Stimulated activated naive CD8-positive, alpha-beta T cell treated with anti-CD3 and anti-CD28 coated beads, Interleukin-15, Interleukin-2, amounts not matched to agents 100 U/mL and 50 U/mL, for 24 hours (primary cell): ENCODE results near the gene MMP25.

Experiments used
- ATAC-seq: fragments of 150-1000 bp; cut with Tn5 transposase; one replicate; pipeline ENCODE4 v1.10.0; 2021
- DNase-seq: peaks from one replicate; pipeline ENCODE4 v3.0.0; 2021

MMP25 gene, protein sequence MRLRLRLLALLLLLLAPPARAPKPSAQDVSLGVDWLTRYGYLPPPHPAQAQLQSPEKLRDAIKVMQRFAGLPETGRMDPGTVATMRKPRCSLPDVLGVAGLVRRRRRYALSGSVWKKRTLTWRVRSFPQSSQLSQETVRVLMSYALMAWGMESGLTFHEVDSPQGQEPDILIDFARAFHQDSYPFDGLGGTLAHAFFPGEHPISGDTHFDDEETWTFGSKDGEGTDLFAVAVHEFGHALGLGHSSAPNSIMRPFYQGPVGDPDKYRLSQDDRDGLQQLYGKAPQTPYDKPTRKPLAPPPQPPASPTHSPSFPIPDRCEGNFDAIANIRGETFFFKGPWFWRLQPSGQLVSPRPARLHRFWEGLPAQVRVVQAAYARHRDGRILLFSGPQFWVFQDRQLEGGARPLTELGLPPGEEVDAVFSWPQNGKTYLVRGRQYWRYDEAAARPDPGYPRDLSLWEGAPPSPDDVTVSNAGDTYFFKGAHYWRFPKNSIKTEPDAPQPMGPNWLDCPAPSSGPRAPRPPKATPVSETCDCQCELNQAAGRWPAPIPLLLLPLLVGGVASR

GRCh38 chr16:3045758-3046640 lies at the start of gene MMP25:
Gene MMP25, plus strand, starts transcription at chr16:3046561. Its CDS starts 357 bp downstream, at chr16:3046918.
- ATAC-seq (no peak), DNase-seq (no peak)

GRCh38 chr16:2999929-3000328 lies 46.4 kb upstream of the MMP25 start:
- ATAC-seq (no peak), DNase-seq (no peak)

- DNase-seq (no peak), ATAC-seq (no peak)
These were observed 45.8 kb upstream of the MMP25 start for GRCh38 chr16:3000540-3000939.

DNA sequence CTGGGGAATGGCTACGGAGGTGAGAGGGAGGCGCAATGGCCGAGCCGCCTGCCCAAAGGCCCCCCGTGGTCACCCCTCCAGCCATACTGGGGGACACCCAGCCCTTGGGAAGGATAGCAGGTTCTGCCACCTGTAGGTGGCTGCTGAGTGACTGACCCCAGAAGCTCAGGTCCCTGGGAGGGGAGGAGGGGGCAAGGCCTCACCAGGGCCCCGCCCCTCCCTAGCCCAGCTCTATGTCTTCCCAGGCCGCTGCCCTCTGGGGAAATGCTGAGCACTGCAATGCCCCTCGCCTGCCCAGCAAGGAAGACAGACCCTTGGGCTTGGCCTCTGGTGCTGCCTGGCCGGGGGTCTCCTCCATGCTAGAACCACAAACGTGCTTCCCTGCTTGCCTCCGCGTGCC lies 45.0 kb upstream of the MMP25 start:
- no peak for DNase-seq
- ATAC-seq: no peak

DNA sequence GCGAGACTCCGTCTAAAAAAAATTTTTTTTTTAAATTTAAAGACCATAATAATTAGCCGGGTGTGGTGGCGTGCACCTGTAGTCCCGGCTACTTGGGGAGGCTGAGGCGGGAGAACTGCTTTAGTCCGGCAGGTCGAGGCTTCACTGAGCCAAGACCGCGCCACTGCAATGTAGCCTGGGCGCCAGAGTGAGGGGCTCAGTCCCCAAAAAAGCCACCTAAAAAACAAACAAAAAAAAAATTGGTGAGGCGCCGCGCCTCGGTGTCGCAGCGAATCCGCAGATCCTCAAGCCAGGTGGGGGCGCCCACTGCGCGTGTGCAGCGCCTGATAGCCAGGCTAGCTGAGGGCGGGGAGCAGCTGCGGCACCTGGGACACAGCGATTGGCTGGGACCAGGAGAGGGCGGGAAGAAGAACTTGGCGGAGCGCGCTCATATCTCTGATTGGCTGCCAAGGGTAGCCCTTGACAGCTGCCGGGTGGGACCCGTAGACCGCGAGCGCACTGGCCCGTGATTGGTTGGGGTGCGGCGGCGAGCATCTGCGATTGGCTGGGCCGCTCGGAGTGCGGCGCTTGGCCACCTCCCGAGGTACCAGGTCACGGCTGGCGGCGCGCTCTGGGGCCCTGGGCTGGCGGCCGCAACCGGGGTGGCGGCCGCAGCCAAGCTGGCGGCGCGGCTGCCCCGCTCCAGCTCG lies 42.6 kb upstream of the MMP25 start:
- DNase-seq (peak; percentile 95), ATAC-seq (peak; percentile 99)

DNA sequence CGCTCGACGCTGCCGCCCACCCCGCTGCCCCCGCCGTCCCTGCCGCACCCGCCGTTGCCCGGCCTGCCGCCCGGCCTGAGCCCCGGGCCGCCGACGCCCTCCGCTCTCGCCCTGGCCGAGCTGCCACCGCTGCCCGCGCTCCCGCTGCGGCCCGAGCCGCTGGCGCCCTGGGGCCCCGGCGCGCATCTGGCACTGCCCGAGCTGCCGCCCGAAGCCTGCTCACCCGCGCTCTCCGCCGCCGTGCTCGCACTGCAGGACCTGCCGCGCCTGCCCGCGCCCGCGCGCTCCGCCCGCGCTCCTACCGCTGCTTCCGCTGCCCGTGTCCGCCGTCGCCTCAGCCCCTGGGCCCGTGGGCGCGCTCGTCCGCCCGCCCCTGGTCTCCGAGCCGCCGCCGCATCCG lies 42.0 kb upstream of the MMP25 start:
- no peak for ATAC-seq
- DNase-seq: peak; percentile 31

DNA sequence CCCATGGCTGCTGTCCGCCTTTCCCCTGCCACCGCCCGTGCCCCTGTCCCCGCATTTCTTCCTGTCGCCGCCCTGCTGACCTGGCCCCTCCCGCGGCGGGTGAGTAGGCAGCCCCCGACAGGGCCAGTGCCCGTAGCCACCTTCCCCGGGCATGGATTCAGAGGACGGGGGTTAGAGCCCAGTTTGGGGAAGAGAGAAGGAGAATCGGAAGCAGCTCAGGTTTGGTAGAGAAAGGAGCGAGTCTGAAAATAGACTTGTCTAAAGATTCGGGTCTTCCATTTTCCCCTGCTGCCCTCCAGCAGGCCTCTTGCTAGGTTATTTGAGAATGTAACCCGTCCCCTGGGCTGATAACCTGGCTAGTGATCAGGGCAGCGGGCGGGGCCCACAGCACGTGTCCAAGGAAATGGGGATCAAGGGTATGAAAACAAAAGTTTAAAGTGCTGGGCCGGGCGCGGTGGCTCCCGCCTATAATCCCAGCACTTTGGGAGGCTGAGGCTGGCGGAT lies 41.5 kb upstream of the MMP25 start:
- DNase-seq (no peak), ATAC-seq (no peak)

- DNase-seq (no peak), ATAC-seq (no peak)
These were observed 39.1 kb upstream of the MMP25 start for GRCh38 chr16:3007059-3007956.

DNA sequence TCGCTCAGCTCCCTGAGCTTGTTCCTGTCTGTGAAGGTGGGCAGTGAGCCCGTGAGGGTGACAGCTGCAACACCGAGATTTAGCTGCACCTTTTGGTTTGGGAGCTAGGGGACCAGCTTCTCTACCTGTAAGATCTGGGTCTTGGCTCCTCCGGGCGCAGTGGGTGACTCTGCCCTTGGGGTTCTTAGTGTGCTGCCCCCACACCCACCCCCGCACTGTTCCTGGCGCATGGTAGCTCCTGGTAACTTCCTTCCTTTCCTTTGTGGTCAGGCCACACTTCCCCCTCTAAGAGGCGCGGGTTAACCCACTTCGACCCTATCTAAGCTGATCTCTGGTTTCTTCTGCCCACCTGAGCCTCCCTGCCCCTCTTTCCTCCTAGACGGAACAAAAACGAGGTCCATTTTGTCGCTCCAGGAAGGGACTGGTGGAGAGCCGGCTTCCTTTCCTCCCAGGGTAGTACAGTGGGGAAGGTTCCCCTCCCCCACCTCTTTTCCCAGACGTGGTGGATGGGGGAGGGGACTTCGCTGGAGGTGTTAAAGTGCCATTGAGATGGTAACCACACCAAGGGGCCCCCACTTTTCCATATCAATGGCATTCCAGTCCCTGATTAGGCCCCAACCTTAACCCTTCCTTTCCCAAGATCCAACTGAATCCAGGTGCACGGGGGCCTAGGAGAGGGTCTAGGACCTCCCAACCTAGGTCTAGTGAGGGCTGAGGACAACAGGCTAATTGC lies 38.2 kb upstream of the MMP25 start:
- peak; percentile 25 for DNase-seq
- ATAC-seq: no peak

DNA sequence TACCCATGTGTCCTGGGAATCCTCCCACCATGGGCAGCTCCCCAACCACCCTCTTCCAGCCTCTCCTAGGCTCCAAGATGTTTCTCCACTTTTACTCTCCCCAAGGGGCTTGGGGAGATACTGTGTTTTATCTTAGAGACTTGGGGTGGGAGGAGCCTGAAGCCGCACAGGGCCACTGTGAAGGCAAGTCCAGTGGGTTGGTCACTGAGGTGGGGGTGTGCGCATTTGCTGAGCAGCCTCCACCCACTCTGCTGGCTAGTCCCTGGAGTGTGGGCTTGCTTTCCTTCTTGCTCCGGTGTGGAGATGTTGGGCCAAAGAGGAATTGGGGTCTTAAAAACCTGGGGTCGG lies 37.7 kb upstream of the MMP25 start:
- ATAC-seq (no peak), DNase-seq (no peak)

- no peak for ATAC-seq
- DNase-seq: no peak
These were observed 36.6 kb upstream of the MMP25 start for GRCh38 chr16:3009568-3010390.

DNA sequence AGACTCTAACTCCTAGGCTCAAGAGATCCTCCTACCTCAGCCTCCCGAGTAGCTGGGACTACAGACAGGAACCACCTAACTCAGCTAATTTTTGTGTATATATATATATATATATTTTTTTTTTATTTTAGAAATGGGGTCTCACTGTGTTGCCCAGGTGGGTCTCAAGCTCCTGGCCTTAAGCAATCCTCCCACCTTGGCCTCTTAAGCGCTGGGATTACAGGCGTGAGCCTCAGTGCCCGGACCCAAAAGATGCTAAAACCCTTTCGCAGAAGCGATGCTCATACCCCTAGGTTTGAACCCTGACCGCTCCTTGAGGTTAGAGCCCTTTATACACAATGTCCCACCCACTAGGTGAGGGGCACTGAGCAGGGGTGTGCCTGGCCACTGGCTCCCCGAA lies 35.9 kb upstream of the MMP25 start:
- no peak for DNase-seq
- ATAC-seq: no peak

GRCh38 chr16:3012246-3012645 lies 34.1 kb upstream of the MMP25 start:
- DNase-seq: no peak

GRCh38 chr16:3012828-3013420 lies 33.4 kb upstream of the MMP25 start, which contains the start of gene CLDN9:
Gene CLDN9, plus strand, starts transcription at chr16:3012923. Its CDS starts 440 bp downstream, at chr16:3013363.
- no peak for ATAC-seq
- no peak for DNase-seq

More at GRCh38 chr16:3012246-3012645, 34.1 kb upstream of the MMP25 start:
- ATAC-seq: no peak

DNA sequence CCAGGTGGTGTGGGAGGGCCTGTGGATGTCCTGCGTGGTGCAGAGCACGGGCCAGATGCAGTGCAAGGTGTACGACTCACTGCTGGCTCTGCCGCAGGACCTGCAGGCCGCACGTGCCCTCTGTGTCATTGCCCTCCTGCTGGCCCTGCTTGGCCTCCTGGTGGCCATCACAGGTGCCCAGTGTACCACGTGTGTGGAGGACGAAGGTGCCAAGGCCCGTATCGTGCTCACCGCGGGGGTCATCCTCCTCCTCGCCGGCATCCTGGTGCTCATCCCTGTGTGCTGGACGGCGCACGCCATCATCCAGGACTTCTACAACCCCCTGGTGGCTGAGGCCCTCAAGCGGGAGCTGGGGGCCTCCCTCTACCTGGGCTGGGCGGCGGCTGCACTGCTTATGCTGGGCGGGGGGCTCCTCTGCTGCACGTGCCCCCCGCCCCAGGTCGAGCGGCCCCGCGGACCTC lies 32.8 kb upstream of the MMP25 start:
- no peak for ATAC-seq

DNA sequence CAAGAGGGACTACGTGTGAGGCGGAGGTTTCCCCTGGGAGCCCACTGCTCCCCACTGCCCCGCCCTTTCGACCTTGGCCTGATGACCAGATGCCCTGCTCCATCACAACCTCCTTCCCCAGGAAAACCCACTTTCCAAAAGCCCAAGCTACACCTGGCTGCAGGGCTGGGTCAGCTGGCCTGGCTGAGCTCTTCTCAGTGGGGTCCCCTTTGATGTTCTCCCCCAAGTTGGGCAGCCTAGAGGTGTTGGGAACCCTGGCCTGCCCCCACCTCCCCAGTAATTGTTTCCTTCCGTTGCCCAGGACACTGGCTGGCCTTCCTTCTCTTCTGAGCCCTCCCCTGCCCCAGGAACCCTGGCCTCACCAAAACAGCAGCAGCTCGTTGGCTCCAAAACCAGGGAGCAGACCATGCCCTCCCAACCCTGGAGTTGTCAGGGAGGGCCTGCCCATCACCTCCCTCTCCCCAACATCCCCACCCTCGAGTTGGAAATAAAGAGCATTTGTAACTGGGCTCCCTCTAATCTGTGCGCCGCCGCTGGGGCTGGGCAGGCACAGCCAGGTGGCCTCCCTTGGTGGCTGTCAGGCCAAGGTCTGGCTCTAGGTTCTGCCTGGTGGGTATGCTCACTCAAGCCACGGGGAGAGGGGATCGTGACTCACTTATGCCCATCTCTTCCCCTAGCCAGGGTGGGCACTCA lies 32.2 kb upstream of the MMP25 start:
- DNase-seq (no peak), ATAC-seq (no peak)

More for the DNA sequence above, 32.8 kb upstream of the MMP25 start:
- DNase-seq: no peak

GRCh38 chr16:3014971-3015370 lies 31.4 kb upstream of the MMP25 start:
- no peak for ATAC-seq
- DNase-seq: no peak

DNA sequence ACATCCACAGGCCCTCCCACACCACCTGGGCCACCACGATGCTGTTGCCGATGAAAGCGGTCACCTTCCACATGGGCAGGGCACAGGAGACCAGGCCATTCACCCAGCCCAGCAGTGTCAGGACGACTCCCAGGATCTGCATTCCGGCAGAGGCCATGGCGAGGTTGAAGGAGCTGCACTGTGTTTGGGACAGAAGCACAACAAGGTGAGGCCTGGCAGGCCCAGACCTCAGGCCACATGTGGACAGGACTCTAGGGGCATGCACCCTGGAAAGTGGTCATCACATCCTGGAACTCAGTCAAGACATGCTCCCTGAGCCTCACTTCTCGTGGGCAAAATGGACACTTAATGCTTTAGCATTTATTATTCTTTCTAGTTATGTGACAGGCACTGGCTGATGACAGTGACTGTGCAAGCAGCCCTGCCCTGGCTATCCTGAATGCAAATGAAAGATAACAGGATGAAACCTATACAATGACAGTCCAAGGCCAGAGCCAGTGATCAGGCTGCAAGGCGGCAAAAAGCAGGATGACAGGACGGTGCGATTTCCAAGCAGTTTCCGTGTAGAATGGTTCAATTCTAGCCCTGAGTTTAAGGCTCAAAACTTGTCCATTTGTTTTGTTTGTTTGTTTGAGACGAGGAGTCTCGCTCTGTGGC lies 30.4 kb upstream of the MMP25 start:
- ATAC-seq: no peak
- DNase-seq: no peak
